Measurements from ENCODE around the gene ROR1. TPM values are rescaled to one million over a fixed set of nuclear protein-coding genes. Genes with fewer than 3 reads are reported as not detected.
A peak's percentile ranks its signal among the peaks of the same experiment; 100 is the strongest.

The ROR1 gene
- polyA plus RNA-seq, 6 donors from 2014 or later = 0.36 to 6.2 (median 1.3) TPM

- Mint-ChIP-seq H3K9me3 (peaks cover 0 to 5% (median 0%) of the 10 kb centered on the region in 7 donors), H3K27ac (no peak overlapping the region), H3K27me3 (peaks cover 0 to 13% (median 10%) of the 10 kb centered on the region in 3 donors), H3K36me3 (no peaks in the 10 kb centered on the region), H3K4me1 (peaks cover 0 to 5% (median 0%) of the 10 kb centered on the region in 3 donors), H3K4me3 (no peak overlapping the region)
- ATAC-seq (ENCODE audit: low read depth in 2 of 2) (peak in 1 of 2 donors; percentile 52), DNase-seq (no peak)
Observed at GRCh38 chr1:63922848-63923247, 149.0 kb downstream of the ROR1 start.

- no peak for DNase-seq
- H3K9me3 Mint-ChIP-seq = peaks cover 0 to 5% (median 0%) of the 10 kb centered on the region in 7 donors
- H3K4me1 Mint-ChIP-seq = peaks cover 0 to 5% (median 0%) of the 10 kb centered on the region in 3 donors
- H3K4me3 Mint-ChIP-seq = no peak overlapping the region
- no peak for ATAC-seq (ENCODE audit: low read depth in 2 of 2)
- H3K27me3 Mint-ChIP-seq = peaks cover 0 to 13% (median 10%) of the 10 kb centered on the region in 3 donors
- H3K27ac Mint-ChIP-seq = no peak overlapping the region
- no peaks in the 10 kb centered on the region for H3K36me3 Mint-ChIP-seq
Observed at GRCh38 chr1:63923302-63923701, 149.5 kb downstream of the ROR1 start.

- Mint-ChIP-seq H3K27me3 (peaks cover 0 to 13% (median 10%) of the 10 kb centered on the region in 3 donors), H3K36me3 (no peaks in the 10 kb centered on the region)
- ATAC-seq (ENCODE audit: low read depth in 2 of 2) = no peak
Observed at GRCh38 chr1:63924600-63924999, 150.8 kb downstream of the ROR1 start.

GRCh38 chr1:63928186-63929105 is 154.6 kb downstream of the ROR1 start:
- no peak overlapping the region for H3K4me3 Mint-ChIP-seq
- no peak for ATAC-seq (ENCODE audit: low read depth in 2 of 2)
- peaks cover 0 to 5% (median 0%) of the 10 kb centered on the region in 7 donors for H3K9me3 Mint-ChIP-seq
- H3K4me1 Mint-ChIP-seq = no peaks in the 10 kb centered on the region
- no peaks in the 10 kb centered on the region for H3K27me3 Mint-ChIP-seq
- no peak for DNase-seq
- H3K27ac Mint-ChIP-seq = no peak overlapping the region
- H3K36me3 Mint-ChIP-seq = no peaks in the 10 kb centered on the region

More at GRCh38 chr1:63924600-63924999, 150.8 kb downstream of the ROR1 start:
- Mint-ChIP-seq H3K4me1 (peaks cover 0 to 5% (median 0%) of the 10 kb centered on the region in 3 donors), H3K4me3 (no peak overlapping the region), H3K9me3 (peaks cover 0 to 5% (median 0%) of the 10 kb centered on the region in 7 donors), H3K27ac (no peak overlapping the region)
- DNase-seq = no peak

GRCh38 chr1:63929106-63929478 is 155.3 kb downstream of the ROR1 start:
- no peak overlapping the region for H3K4me3 Mint-ChIP-seq
- peak overlapping the region in 1 of 6 donors; percentile 7 for H3K27ac Mint-ChIP-seq
- no peak for DNase-seq
- no peaks in the 10 kb centered on the region for H3K4me1 Mint-ChIP-seq
- ATAC-seq (ENCODE audit: low read depth in 2 of 2) = no peak
- no peaks in the 10 kb centered on the region for H3K36me3 Mint-ChIP-seq
- H3K9me3 Mint-ChIP-seq = peaks cover 0 to 5% (median 0%) of the 10 kb centered on the region in 7 donors
- H3K27me3 Mint-ChIP-seq = no peaks in the 10 kb centered on the region

- no peaks in the 10 kb centered on the region for H3K9me3 Mint-ChIP-seq
- H3K27ac Mint-ChIP-seq = no peak overlapping the region
- DNase-seq (no peak), ATAC-seq (ENCODE audit: low read depth in 2 of 2) (no peak)
- H3K4me1 Mint-ChIP-seq = no peaks in the 10 kb centered on the region
- H3K36me3 Mint-ChIP-seq = no peaks in the 10 kb centered on the region
- no peak overlapping the region for H3K4me3 Mint-ChIP-seq
- no peaks in the 10 kb centered on the region for H3K27me3 Mint-ChIP-seq
Observed at GRCh38 chr1:63931468-63931867, 157.7 kb downstream of the ROR1 start.

GRCh38 chr1:63934697-63935096 is 160.9 kb downstream of the ROR1 start:
- DNase-seq (no peak), ATAC-seq (ENCODE audit: low read depth in 2 of 2) (no peak)
- Mint-ChIP-seq H3K36me3 (no peaks in the 10 kb centered on the region), H3K9me3 (no peaks in the 10 kb centered on the region), H3K4me1 (peaks cover 0 to 9% (median 2%) of the 10 kb centered on the region in 3 donors), H3K27ac (no peak overlapping the region), H3K4me3 (no peak overlapping the region), H3K27me3 (no peaks in the 10 kb centered on the region)

GRCh38 chr1:63935143-63935542 is 161.3 kb downstream of the ROR1 start:
- Mint-ChIP-seq H3K27ac (peak overlapping the region in 1 of 6 donors; percentile 46), H3K9me3 (no peaks in the 10 kb centered on the region), H3K4me3 (no peak overlapping the region), H3K27me3 (no peaks in the 10 kb centered on the region), H3K36me3 (no peaks in the 10 kb centered on the region), H3K4me1 (peaks cover 0 to 9% (median 2%) of the 10 kb centered on the region in 3 donors)
- DNase-seq (no peak), ATAC-seq (ENCODE audit: low read depth in 2 of 2) (no peak)

GRCh38 chr1:63935553-63935952 is 161.7 kb downstream of the ROR1 start:
- Mint-ChIP-seq H3K27ac (no peak overlapping the region), H3K4me3 (no peak overlapping the region), H3K36me3 (no peaks in the 10 kb centered on the region), H3K4me1 (peaks cover 0 to 9% (median 2%) of the 10 kb centered on the region in 3 donors), H3K27me3 (no peaks in the 10 kb centered on the region), H3K9me3 (no peaks in the 10 kb centered on the region)
- DNase-seq = no peak
- ATAC-seq (ENCODE audit: low read depth in 2 of 2) = no peak

- DNase-seq (no peak), ATAC-seq (ENCODE audit: low read depth in 2 of 2) (no peak)
- H3K27ac Mint-ChIP-seq = no peak overlapping the region
- H3K9me3 Mint-ChIP-seq = no peaks in the 10 kb centered on the region
- peaks cover 0 to 9% (median 2%) of the 10 kb centered on the region in 3 donors for H3K4me1 Mint-ChIP-seq
- H3K4me3 Mint-ChIP-seq = no peak overlapping the region
- no peaks in the 10 kb centered on the region for H3K27me3 Mint-ChIP-seq
- no peaks in the 10 kb centered on the region for H3K36me3 Mint-ChIP-seq
Observed at GRCh38 chr1:63936276-63936675, 162.5 kb downstream of the ROR1 start.

GRCh38 chr1:63936801-63937200 is 163.0 kb downstream of the ROR1 start:
- Mint-ChIP-seq H3K9me3 (no peaks in the 10 kb centered on the region), H3K27ac (no peak overlapping the region), H3K4me3 (no peak overlapping the region), H3K4me1 (peaks cover 0 to 9% (median 2%) of the 10 kb centered on the region in 3 donors), H3K36me3 (no peaks in the 10 kb centered on the region), H3K27me3 (no peaks in the 10 kb centered on the region)
- ATAC-seq (ENCODE audit: low read depth in 2 of 2) (no peak), DNase-seq (no peak)

GRCh38 chr1:63937461-63938022 is 163.7 kb downstream of the ROR1 start:
- H3K36me3 Mint-ChIP-seq = no peaks in the 10 kb centered on the region
- H3K4me3 Mint-ChIP-seq = no peak overlapping the region
- ATAC-seq (ENCODE audit: low read depth in 2 of 2) (peak; percentile 23 to 47), DNase-seq (no peak)
- no peaks in the 10 kb centered on the region for H3K9me3 Mint-ChIP-seq
- peaks cover 0 to 9% (median 2%) of the 10 kb centered on the region in 3 donors for H3K4me1 Mint-ChIP-seq
- no peaks in the 10 kb centered on the region for H3K27me3 Mint-ChIP-seq
- H3K27ac Mint-ChIP-seq = peak overlapping the region in 1 of 6 donors; percentile 67

GRCh38 chr1:63940440-63940839 is 166.6 kb downstream of the ROR1 start:
- H3K36me3 Mint-ChIP-seq = no peaks in the 10 kb centered on the region
- H3K9me3 Mint-ChIP-seq = no peaks in the 10 kb centered on the region
- H3K27ac Mint-ChIP-seq = no peak overlapping the region
- H3K4me3 Mint-ChIP-seq = no peak overlapping the region
- peaks cover 0 to 9% (median 2%) of the 10 kb centered on the region in 3 donors for H3K4me1 Mint-ChIP-seq
- no peaks in the 10 kb centered on the region for H3K27me3 Mint-ChIP-seq
- DNase-seq (no peak), ATAC-seq (ENCODE audit: low read depth in 2 of 2) (no peak)

- Mint-ChIP-seq H3K4me1 (peaks cover 0 to under 1% (median 0%) of the 10 kb centered on the region in 3 donors), H3K9me3 (no peaks in the 10 kb centered on the region), H3K36me3 (no peaks in the 10 kb centered on the region), H3K4me3 (no peak overlapping the region), H3K27me3 (no peaks in the 10 kb centered on the region), H3K27ac (no peak overlapping the region)
- DNase-seq (no peak), ATAC-seq (ENCODE audit: low read depth in 2 of 2) (no peak)
Observed at GRCh38 chr1:63943393-63943792, 169.6 kb downstream of the ROR1 start.
